ENCODE results near the gene CFAP107. TPM values are rescaled to one million over a fixed set of nuclear protein-coding genes. Genes with fewer than 3 reads are reported as not detected.

CFAP107 gene
- total and polyA plus RNA-seq, 4 donors: not detected

DNA sequence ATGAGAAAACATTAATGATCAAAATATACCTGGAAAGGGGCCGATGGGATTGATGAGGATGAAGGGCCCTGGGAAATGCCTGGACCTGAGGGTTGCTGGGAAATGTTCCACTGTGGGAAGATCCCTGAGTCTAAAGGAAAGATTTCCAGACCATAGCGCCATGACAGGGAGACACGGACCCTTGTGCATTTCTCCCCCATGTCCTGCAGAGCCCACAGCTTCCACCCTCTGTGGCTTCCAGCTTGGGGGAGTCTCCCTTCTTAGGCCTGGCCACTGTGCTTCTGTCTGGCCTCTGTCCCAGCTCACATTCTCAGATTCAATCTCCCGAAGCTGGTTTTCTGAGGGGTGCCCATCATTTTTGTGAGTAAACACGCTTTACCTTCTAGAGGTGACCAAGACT lies 26.5 kb downstream of the CFAP107 start:
- Histone ChIP-seq H3K36me3 (ENCODE audit: control insufficient read depth in 4 of 4, insufficient read depth in 3 of 4, low read depth in 1 of 4, low read length in 3 of 4) (no peaks in the 10 kb centered on the region), H3K27ac (ENCODE audit: low read depth in 1 of 2, low read length in 2 of 2) (no peak overlapping the region), H3K9me3 (ENCODE audit: control insufficient read depth in 4 of 4, low read length in 3 of 4) (no peaks in the 10 kb centered on the region), H3K4me3 (ENCODE audit: low read depth in 1 of 3, low read length in 3 of 3) (no peak overlapping the region), H3K9ac (ENCODE audit: low read depth in 1 of 2, low read length in 2 of 2) (no peak overlapping the region), H3K4me1 (ENCODE audit: control insufficient read depth in 4 of 4, insufficient read depth in 4 of 4, low read length in 3 of 4) (no peaks in the 10 kb centered on the region), H3K27me3 (ENCODE audit: control insufficient read depth in 4 of 4, insufficient read depth in 4 of 4, low read length in 3 of 4) (peaks cover 0 to 8% (median 0%) of the 10 kb centered on the region in 4 donors)
- no peak for DNase-seq (ENCODE audit: low spot score)
- no peak for TF ChIP-seq TAF1 (conservative IDR thresholded peaks at IDR 0.05)
- no peak for TF ChIP-seq FOXA2 (IDR thresholded peaks at IDR 0.05)
- TF ChIP-seq HNF4G (IDR thresholded peaks at IDR 0.05): no peak
- TF ChIP-seq, protein P1, sequence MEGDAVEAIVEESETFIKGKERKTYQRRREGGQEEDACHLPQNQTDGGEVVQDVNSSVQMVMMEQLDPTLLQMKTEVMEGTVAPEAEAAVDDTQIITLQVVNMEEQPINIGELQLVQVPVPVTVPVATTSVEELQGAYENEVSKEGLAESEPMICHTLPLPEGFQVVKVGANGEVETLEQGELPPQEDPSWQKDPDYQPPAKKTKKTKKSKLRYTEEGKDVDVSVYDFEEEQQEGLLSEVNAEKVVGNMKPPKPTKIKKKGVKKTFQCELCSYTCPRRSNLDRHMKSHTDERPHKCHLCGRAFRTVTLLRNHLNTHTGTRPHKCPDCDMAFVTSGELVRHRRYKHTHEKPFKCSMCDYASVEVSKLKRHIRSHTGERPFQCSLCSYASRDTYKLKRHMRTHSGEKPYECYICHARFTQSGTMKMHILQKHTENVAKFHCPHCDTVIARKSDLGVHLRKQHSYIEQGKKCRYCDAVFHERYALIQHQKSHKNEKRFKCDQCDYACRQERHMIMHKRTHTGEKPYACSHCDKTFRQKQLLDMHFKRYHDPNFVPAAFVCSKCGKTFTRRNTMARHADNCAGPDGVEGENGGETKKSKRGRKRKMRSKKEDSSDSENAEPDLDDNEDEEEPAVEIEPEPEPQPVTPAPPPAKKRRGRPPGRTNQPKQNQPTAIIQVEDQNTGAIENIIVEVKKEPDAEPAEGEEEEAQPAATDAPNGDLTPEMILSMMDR (IDR thresholded peaks at IDR 0.05; ENCODE audit: low read depth, low read length, missing input control): no peak
- no peak for TF ChIP-seq EGR1 (IDR thresholded peaks at IDR 0.05; ENCODE audit: low read depth in 2 of 2)
- TF ChIP-seq SP1 (IDR thresholded peaks at IDR 0.05): no peak
- no peak for TF ChIP-seq YY1 (IDR thresholded peaks at IDR 0.05)
- TF ChIP-seq, protein P2, sequence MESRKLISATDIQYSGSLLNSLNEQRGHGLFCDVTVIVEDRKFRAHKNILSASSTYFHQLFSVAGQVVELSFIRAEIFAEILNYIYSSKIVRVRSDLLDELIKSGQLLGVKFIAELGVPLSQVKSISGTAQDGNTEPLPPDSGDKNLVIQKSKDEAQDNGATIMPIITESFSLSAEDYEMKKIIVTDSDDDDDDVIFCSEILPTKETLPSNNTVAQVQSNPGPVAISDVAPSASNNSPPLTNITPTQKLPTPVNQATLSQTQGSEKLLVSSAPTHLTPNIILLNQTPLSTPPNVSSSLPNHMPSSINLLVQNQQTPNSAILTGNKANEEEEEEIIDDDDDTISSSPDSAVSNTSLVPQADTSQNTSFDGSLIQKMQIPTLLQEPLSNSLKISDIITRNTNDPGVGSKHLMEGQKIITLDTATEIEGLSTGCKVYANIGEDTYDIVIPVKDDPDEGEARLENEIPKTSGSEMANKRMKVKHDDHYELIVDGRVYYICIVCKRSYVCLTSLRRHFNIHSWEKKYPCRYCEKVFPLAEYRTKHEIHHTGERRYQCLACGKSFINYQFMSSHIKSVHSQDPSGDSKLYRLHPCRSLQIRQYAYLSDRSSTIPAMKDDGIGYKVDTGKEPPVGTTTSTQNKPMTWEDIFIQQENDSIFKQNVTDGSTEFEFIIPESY (IDR thresholded peaks at IDR 0.05): no peak
- WGBS: 85% methylated on average over 5 of the region's 5 CpGs

DNA sequence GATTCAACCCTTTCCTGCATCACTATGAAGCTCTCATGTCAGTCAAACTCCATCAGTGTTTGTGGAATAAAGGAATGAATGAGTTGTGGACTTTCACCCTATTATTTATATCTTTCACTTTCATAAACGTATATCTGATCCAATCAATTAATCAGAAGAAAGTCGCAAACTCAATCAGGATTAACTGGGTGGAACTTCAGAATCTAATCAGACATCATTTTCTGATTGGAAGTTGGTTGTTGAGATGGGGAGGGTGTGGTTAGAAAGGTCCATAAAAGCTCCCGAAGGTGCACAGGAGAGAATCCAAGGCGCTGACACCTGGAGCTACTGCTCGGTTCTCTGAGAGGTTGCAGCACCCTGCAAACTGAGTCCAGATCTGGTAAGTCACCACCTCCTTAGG lies 27.4 kb downstream of the CFAP107 start, which contains the start of gene PRAMEF12:
TSS of gene PRAMEF12 (plus strand) at position 301 of the 400 bp plus-strand sequence. CDS start 1,130 bp downstream, outside the sequence.
- DNase-seq (ENCODE audit: low spot score): no peak
- Histone ChIP-seq H3K4me3 (ENCODE audit: low read depth in 1 of 3, low read length in 3 of 3) (no peak within 1 kb of the TSS), H3K4me1 (ENCODE audit: control insufficient read depth in 4 of 4, insufficient read depth in 4 of 4, low read length in 3 of 4) (no peaks in the 10 kb centered on the region), H3K27me3 (ENCODE audit: control insufficient read depth in 4 of 4, insufficient read depth in 4 of 4, low read length in 3 of 4) (peaks cover 0 to 8% (median 0%) of the 10 kb centered on the region in 4 donors), H3K27ac (ENCODE audit: low read depth in 1 of 2, low read length in 2 of 2) (no peak within 1 kb of the TSS), H3K9me3 (ENCODE audit: control insufficient read depth in 4 of 4, low read length in 3 of 4) (no peaks in the 10 kb centered on the region), H3K9ac (ENCODE audit: low read depth in 1 of 2, low read length in 2 of 2) (no peak within 1 kb of the TSS), H3K36me3 (ENCODE audit: control insufficient read depth in 4 of 4, insufficient read depth in 3 of 4, low read depth in 1 of 4, low read length in 3 of 4) (no peaks in the 10 kb centered on the region)
- WGBS: 73% methylated on average over 5 of the region's 5 CpGs
- no peak for TF ChIP-seq HNF4G (IDR thresholded peaks at IDR 0.05)
- no peak for TF ChIP-seq FOXA2 (IDR thresholded peaks at IDR 0.05)
- no peak for TF ChIP-seq FOXA1 (IDR thresholded peaks at IDR 0.05)
- TF ChIP-seq RXRA (IDR thresholded peaks at IDR 0.05): no peak
- TF ChIP-seq HNF4A (conservative IDR thresholded peaks at IDR 0.05): no peak
- TF ChIP-seq JUND (IDR thresholded peaks at IDR 0.05): no peak
- TF ChIP-seq, protein P2 (IDR thresholded peaks at IDR 0.05): no peak
- TF ChIP-seq NR2F2 (IDR thresholded peaks at IDR 0.05): no peak
